Measurements from ENCODE around the gene FOSL1. TPM values are rescaled to one million over a fixed set of nuclear protein-coding genes. Genes with fewer than 3 reads are reported as not detected.

Gene FOSL1
- total and polyA plus RNA-seq, 2 of the 13 experiments (the other 11 are each of a cell fraction or from before 2014, with no cell fraction given): 4.0 to 4.1 TPM

- TF ChIP-seq PAWR (CRISPR knock-in tag; IDR thresholded peaks at IDR 0.05; ENCODE audit: borderline replicate concordance): no peak
- no peak for TF ChIP-seq RORA (CRISPR knock-in tag; IDR thresholded peaks at IDR 0.05)
- TF ChIP-seq ZNF12 (CRISPR knock-in tag; IDR thresholded peaks at IDR 0.05): no peak
Measured at GRCh38 chr11:65885231-65885630, 15.0 kb downstream of the FOSL1 start (continued).

DNA sequence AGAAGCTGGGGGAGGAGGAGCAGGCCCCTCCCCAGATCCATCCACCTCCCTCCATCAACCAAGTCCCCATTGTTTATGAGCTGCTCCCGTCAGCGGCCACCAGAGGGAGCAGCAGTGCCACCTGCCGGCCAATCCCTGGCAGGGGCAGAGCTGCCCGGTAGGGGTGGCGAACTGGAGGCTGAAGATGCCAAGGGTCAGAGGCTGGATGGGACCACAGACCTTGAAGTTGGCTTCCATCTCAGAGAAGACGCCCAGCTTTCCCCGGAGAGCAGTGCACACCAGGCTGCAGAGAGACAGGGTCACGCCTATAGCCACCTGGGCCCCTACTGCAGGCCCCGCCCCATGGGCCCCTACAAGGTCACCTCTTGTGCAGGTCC is 15.5 kb downstream of the FOSL1 start:
- ATAC-seq: peak; percentile 41
- peak; percentile 60 for DNase-seq (ENCODE audit: low spot score)
- in situ Hi-C loops (cut with HindIII; ENCODE audit: extremely low pct_ligation_motif_present, low pct_unique_long_range_greater_than_20kb): loop anchor here (5.0 kb wide), 1 partner anchor 103 kb away; no protein-coding TSS in a partner anchor
- WGBS (ENCODE audit: low lambda C conversion rate): 0% methylated on average over 3 of the region's 9 CpGs
- Histone ChIP-seq H3K9me3 (ENCODE audit: low read length) (no peaks in the 10 kb centered on the region), H3K27ac (ENCODE audit: extremely low read length, insufficient read depth, low read length) (no peak overlapping the region), H2AFZ (ENCODE audit: low read length) (no peak overlapping the region), H3K4me2 (ENCODE audit: low read depth, low read length) (no peak overlapping the region), H3K79me2 (ENCODE audit: insufficient read depth, low read length) (no peaks in the 10 kb centered on the region), H4K20me1 (ENCODE audit: insufficient read depth, low read length) (no peaks in the 10 kb centered on the region), H3K9ac (ENCODE audit: insufficient read depth, low read depth, low read length) (no peak overlapping the region), H3K4me1 (ENCODE audit: insufficient read depth, low read length) (peaks cover 48% of the 10 kb centered on the region), H3K27me3 (ENCODE audit: control insufficient read depth in 1 of 2, insufficient read depth in 2 of 2, low read length in 2 of 2) (no peaks in the 10 kb centered on the region; a peak in 1 of 5 replicates), H3K36me3 (replicated peaks in 1 of 2; ENCODE audit: control insufficient read depth in 1 of 2, insufficient read depth in 2 of 2, low read length in 2 of 2) (peaks cover 4 to 19% of the 10 kb centered on the region in 2 experiments; a peak in 4 of 5 replicates), H3K4me3 (replicated peaks in 1 of 3; ENCODE audit: insufficient read depth in 1 of 3, low read depth in 2 of 3, low read length in 3 of 3) (no peak overlapping the region)
- BruUV-seq (replicated peaks): no TSS peak
- ChIA-PET CTCF (ENCODE audit: low intra/inter-chr PET ratio, low total read pairs) (interaction anchor here (0.7 to 2.9 kb wide), 13 partner anchors 9 to 178 kb away, joined by 3 to 77 read pairs (median 5); partner anchors contain the start of genes FOSL1, KAT5, MUS81 and SART1), POLR2A (interaction anchor here (0.6 to 1.7 kb wide), 8 partner anchors 10 to 140 kb away, joined by 3 to 11 read pairs (median 3); partner anchors contain the start of genes CFL1, FOSL1 and MUS81)
- peak; percentile 48 for FAIRE-seq
- intact Hi-C loops (cut with micrococcal nuclease; ENCODE audit: unreplicated experiment): loop anchor here (5.0 kb wide), 1 partner anchor 48 kb away; no protein-coding TSS in a partner anchor
- TF ChIP-seq SUZ12 (IDR thresholded peaks at IDR 0.05; ENCODE audit: low read depth, low read length): no peak
- no peak for TF ChIP-seq NFIB (CRISPR knock-in tag; IDR thresholded peaks at IDR 0.05; ENCODE audit: borderline replicate concordance)
- no peak for TF ChIP-seq THAP8 (CRISPR knock-in tag; IDR thresholded peaks at IDR 0.05; ENCODE audit: borderline replicate concordance)
- TF ChIP-seq CBX1 (IDR thresholded peaks at IDR 0.05; ENCODE audit: low read depth): no peak
- TF ChIP-seq, protein P1, sequence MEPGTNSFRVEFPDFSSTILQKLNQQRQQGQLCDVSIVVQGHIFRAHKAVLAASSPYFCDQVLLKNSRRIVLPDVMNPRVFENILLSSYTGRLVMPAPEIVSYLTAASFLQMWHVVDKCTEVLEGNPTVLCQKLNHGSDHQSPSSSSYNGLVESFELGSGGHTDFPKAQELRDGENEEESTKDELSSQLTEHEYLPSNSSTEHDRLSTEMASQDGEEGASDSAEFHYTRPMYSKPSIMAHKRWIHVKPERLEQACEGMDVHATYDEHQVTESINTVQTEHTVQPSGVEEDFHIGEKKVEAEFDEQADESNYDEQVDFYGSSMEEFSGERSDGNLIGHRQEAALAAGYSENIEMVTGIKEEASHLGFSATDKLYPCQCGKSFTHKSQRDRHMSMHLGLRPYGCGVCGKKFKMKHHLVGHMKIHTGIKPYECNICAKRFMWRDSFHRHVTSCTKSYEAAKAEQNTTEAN (CRISPR knock-in tag; conservative IDR thresholded peaks at IDR 0.05): no peak
- TF ChIP-seq REXO4 (CRISPR knock-in tag; IDR thresholded peaks at IDR 0.05; ENCODE audit: borderline replicate concordance): no peak
- TF ChIP-seq NFE2 (CRISPR knock-in tag; IDR thresholded peaks at IDR 0.05): no peak
- TF ChIP-seq U2AF1 (optimal IDR thresholded peaks at IDR 0.05; ENCODE audit: low read depth, low read length): peak; percentile 64
- no peak for TF ChIP-seq ZNF382 (CRISPR knock-in tag; IDR thresholded peaks at IDR 0.05; ENCODE audit: borderline replicate concordance)
- TF ChIP-seq, protein P2, sequence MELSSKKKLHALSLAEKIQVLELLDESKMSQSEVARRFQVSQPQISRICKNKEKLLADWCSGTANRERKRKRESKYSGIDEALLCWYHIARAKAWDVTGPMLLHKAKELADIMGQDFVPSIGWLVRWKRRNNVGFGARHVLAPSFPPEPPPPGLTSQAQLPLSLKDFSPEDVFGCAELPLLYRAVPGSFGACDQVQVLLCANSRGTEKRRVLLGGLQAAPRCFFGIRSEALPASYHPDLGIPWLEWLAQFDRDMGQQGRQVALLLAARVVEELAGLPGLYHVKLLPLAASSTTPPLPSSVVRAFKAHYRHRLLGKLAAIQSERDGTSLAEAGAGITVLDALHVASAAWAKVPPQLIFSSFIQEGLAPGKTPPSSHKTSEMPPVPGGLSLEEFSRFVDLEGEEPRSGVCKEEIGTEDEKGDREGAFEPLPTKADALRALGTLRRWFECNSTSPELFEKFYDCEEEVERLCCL (CRISPR knock-in tag; IDR thresholded peaks at IDR 0.05; ENCODE audit: borderline replicate concordance): no peak
- peak; percentile 20; the same call in 1 of the 2 replicates for TF ChIP-seq PITX1 (CRISPR knock-in tag; IDR thresholded peaks at IDR 0.05)
- TF ChIP-seq ZNF577 (CRISPR knock-in tag; IDR thresholded peaks at IDR 0.05; ENCODE audit: borderline replicate concordance, low read depth): no peak
- no peak for TF ChIP-seq MLLT10 (CRISPR knock-in tag; IDR thresholded peaks at IDR 0.05)
- TF ChIP-seq, protein P3, sequence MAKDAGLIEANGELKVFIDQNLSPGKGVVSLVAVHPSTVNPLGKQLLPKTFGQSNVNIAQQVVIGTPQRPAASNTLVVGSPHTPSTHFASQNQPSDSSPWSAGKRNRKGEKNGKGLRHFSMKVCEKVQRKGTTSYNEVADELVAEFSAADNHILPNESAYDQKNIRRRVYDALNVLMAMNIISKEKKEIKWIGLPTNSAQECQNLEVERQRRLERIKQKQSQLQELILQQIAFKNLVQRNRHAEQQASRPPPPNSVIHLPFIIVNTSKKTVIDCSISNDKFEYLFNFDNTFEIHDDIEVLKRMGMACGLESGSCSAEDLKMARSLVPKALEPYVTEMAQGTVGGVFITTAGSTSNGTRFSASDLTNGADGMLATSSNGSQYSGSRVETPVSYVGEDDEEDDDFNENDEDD (CRISPR knock-in tag; IDR thresholded peaks at IDR 0.05; ENCODE audit: borderline replicate concordance): peak; percentile 31; the same call in 1 of the 2 replicates
- no peak for TF ChIP-seq CHCHD3 (CRISPR knock-in tag; IDR thresholded peaks at IDR 0.05)
- no peak for TF ChIP-seq ZNF879 (CRISPR knock-in tag; IDR thresholded peaks at IDR 0.05)
